Measurements from ENCODE around the gene COASY.
"Not testable (repeated sequence)": the region's sequence is repeated elsewhere in the genome, so short reads cannot be mapped to it uniquely, and the experiment has no call there.

The COASY gene

DNA sequence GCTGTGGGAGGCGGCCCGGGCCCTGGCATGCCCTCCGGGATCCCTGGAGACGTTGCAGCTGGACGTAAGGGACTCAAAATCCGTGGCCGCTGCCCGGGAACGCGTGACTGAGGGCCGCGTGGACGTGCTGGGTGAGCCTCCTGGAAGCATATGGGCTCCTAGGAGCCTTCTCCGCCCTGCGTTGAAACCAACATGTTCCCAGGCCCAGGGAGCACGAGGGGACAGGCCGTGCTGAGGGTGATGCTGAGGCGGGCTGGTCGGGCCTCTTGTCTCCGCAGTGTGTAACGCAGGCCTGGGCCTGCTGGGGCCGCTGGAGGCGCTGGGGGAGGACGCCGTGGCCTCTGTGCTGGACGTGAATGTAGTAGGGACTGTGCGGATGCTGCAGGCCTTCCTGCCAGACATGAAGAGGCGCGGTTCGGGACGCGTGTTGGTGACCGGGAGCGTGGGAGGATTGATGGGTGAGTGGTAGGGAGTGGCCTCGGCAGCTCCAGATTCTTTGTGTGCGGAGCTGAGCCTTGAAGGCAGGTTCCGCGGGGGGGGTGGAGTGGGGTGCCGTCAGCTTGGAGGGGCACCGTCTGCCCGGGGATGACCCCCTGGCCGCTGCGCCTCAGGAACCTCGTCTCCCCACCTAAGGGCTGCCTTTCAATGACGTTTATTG lies 8.7 kb upstream of the COASY start:
- no peak for DNase-seq

DNA sequence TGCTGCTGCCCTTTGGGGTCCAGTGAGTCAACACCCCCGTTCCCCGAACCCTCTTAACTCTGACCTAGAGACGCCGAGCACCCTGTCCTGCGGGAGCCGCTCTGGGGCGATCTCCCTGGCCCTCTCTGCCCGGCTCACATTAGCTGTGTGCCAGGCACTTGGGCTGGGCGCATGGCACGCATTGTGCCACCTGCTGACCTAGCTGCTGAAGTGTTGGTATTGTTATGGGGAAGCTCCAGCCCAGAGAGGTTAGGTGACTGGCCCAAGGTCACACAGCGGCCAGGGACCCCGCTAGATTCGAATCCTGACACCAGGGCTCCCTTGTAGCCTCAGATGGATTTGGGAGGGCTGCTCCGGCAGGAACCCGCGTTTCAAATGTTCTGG lies 8.1 kb upstream of the COASY start:
- DNase-seq: no peak

DNA sequence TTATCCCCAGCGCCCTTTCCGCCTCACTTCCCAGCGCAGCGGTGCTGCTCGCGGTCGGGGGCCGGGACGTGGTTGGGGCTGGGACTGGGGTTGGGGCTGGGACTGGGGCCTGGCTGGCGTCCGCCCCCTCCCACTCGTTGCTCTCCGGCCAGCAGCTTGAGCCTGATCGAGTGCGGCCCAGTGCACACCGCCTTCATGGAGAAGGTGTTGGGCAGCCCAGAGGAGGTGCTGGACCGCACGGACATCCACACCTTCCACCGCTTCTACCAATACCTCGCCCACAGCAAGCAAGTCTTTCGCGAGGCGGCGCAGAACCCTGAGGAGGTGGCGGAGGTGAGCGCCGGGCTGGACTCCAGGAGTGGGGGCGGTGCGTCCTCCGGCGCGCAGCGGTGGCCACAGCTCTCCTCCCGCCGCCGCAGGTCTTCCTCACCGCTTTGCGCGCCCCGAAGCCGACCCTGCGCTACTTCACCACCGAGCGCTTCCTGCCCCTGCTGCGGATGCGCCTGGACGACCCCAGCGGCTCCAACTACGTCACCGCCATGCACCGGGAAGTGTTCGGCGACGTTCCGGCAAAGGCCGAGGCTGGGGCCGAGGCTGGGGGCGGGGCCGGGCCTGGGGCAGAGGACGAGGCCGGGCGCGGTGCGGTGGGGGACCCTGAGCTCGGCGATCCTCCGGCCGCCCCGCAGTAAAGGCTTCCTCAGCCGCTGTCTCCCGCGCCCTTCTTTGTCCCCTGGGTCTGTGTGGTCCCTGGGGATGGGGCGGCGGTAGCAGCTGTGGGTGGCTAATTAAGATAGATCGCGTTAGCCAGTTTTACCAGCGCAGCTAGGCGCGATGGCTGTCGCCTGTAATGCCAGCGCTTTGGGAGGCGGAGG lies 7.5 kb upstream of the COASY start:
- peak; percentile 80 to 87 for DNase-seq

DNA sequence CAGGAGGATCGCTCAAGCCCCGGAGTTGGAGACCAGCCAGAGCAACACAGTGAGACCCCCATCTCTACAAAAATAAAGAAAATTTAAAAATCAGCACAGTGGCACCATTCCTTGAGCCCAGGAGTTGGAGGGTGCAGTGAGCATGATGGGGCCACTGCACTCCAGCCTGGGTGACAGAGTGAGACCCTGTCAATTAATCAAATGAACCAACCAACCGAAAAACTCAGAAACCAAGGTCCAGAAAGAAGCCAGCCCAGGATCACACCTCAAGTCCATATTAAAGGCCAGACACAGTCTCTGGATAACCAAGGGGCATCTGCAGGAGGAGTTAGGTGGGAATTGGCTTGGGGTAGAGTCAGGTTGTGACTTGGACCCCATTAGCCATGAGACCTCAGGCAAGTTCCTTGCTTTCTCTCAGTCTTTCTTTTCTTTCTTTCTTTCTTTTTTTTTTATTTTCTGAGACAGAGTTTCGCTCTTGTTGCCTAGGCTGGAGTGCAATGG lies 6.8 kb upstream of the COASY start:
- DNase-seq: no peak

DNA sequence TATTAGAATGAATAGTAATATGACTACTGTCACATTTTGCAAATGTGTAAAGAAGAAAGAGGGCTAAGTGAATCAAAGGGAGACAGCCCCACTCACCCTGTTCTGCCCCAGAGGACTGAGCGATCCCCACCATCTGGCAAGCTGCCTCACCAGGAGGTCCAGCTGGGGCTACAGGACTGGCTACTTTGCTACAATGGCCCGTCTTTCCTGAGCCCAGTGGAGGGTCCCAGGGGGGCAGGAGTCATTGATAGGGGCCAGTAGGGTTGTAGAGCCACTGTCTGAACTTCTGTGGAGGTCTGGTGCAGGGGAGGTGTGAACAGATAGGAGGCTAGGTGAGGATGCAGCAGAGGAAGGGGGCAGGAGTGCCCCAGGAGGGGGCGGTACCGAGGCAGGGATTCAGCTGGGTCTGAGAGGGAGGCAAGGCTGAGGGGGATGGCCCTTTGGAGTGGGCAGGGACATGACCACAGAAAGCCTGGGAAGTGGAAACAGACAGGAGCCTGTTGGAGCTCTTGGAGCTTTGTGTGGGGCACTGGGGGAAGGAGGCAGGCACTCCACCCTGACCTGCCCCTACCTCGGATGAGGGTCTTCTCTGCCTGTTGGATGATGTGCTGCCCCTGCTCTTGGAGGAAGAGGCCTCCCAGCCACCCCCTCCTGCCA lies 5.9 kb upstream of the COASY start:
- not testable (repeated sequence) for DNase-seq

DNA sequence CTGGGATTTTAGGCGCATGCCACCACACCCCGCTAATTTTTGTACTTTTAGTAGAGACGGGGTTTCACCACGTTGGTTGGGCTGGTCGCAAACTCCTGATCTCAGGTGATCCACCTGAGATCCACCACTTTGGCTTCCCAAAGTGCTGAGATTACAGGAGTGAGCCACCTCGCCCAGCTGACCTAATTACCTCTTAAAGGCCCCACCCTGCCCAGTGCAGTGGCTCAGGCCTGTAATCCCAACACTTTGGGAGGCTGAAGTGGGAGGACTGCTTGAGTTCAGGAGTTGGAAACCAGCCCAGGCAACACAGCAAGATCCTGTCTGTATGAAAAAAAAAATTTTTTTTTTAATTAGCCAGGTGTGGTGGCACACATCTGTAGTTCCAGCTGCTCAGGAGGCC lies 2.9 kb upstream of the COASY start:
- no peak for DNase-seq

DNA sequence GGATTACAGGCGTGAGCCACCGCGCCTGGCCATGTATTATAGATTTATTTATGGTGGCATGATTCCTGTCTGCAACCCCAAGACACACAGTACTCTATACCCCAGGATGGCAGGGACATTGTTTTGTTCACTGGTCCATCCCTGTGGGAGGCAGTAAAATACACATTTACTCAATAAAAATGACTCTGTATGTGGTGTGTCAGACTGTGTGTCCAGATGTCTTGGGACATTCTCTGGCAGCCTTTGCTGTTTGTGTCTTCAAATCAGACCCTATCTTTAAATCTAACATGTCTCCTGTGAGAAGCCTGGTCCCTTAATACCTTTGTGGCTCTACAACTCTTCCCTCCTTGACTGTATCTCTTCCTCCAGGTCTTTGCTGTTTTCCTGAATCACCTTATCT lies 1.7 kb upstream of the COASY start:
- DNase-seq: no peak

DNA sequence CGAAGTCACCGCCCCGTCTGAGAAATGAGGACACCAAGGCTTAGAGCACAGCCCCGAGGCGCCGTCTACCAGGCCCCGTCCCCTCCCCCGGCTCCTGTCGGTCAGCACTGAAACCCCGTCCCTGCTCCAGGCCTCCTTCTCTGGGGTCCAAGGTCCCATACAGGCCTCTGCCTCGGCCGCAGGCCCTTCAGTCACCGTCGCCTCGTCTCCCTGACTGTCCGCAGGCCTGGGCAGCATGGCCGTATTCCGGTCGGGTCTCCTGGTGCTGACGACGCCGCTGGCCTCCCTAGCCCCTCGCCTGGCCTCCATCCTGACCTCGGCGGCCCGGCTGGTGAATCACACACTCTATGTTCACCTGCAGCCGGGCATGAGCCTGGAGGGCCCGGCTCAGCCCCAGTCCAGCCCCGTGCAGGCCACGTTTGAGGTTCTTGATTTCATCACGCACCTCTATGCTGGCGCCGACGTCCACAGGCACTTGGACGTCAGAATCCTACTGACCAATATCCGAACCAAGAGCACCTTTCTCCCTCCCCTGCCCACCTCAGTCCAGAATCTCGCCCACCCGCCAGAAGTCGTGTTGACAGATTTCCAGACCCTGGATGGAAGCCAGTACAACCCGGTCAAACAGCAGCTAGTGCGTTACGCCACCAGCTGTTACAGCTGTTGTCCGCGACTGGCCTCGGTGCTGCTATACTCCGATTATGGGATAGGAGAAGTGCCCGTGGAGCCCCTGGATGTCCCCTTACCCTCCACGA lies 617 bp downstream of the COASY start:
- no peak for DNase-seq

DNA sequence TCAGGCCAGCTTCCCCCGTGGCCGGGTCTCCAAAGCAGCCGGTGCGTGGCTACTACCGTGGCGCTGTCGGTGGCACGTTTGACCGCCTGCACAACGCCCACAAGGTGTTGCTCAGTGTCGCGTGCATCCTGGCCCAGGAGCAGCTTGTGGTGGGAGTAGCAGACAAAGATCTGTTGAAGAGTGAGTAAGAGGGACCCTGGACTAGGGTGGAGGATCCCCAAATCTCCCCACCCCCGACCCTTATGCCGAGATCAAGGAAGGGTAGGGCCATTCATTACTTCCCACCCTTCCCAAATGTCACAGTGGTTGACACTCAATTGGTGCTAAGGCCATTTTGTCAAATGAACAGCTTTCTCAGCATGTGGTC lies 1.2 kb downstream of the COASY start:
- no peak for DNase-seq

DNA sequence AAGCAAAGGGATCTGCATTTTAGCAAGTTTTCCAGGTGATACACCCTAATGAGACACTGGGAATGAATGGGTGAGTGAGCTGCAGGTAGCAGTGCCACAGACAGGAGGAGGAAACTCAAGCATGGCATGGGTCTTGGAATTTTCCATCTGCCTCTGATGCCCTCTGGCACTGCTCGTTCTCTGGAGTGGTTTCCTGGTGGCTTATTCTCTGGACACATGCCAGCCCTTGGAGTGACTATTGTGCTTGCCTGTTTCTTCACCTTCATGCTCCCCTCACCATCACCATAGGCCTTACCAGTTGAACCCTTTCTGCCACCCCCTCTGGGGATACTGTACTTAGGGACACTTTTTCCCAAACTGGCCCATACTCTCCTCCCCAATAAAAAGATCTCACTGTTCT lies 1.6 kb downstream of the COASY start:
- no peak for DNase-seq

DNA sequence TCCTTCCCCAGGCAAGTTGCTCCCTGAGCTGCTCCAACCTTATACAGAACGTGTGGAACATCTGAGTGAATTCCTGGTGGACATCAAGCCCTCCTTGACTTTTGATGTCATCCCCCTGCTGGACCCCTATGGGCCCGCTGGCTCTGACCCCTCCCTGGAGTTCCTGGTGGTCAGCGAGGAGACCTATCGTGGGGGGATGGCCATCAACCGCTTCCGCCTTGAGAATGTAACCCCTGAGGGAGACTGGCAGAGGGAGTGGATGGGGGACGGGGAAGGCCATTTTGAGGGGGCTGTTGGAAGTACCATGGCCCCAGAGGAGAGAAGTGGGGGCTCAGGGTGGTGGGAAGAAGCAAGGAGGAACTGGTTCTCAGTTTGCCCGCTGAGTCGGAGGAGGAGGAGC lies 2.0 kb downstream of the COASY start:
- no peak for DNase-seq

DNA sequence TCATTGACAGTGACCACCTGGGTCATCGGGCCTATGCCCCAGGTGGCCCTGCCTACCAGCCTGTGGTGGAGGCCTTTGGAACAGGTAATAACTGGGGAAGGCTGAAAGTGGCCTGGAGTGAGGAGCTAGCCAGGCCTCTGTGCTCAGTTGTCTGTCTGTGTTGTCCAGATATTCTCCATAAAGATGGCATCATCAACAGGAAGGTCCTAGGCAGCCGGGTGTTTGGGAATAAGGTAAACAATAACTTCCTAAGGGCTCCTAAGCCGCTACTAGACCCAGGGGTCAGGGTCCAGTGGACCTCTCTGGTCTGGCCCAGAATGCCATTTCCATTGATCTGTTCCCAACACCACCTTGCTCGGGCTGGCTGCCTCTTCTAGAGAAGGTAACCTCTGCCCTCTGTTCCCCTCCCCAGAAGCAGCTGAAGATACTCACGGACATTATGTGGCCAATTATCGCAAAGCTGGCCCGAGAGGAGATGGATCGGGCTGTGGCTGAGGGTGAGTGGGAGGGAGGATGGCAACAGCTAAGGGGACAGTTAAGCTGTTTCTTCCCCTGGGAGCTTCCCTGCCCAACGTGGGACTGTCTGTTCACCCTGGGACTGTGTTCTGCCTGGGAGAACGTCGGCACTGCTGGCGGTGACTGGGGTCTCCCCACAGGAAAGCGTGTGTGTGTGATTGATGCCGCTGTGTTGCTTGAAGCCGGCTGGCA lies 3.0 kb downstream of the COASY start:
- DNase-seq: no peak

DNA sequence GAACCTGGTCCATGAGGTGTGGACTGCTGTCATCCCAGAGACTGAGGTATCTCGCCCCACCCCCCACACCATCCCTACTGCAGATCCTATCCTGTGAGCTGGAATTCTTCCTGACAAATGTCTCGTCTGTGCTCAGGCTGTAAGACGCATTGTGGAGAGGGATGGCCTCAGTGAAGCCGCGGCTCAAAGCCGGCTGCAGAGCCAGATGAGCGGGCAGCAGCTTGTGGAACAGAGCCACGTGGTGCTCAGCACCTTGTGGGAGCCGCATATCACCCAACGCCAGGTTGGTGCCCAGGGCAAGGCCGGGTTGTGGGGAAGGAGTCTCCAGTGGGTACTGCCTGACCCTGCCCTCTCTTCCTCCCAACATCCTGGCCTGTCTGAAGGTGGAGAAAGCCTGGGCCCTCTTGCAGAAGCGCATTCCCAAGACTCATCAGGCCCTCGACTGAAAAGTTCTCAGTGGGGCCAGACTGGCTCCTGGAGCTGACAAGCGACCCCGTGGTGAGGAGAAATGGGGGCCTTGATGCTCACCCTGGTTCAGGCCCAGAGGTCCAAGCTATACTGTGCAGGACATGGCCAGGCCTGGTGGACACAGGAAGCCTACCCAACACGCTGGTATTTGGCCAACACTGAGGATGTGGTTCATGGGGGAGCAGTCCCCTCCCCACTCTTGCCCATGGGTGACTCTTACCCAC lies 3.7 kb downstream of the COASY start:
- DNase-seq: no peak

DNA sequence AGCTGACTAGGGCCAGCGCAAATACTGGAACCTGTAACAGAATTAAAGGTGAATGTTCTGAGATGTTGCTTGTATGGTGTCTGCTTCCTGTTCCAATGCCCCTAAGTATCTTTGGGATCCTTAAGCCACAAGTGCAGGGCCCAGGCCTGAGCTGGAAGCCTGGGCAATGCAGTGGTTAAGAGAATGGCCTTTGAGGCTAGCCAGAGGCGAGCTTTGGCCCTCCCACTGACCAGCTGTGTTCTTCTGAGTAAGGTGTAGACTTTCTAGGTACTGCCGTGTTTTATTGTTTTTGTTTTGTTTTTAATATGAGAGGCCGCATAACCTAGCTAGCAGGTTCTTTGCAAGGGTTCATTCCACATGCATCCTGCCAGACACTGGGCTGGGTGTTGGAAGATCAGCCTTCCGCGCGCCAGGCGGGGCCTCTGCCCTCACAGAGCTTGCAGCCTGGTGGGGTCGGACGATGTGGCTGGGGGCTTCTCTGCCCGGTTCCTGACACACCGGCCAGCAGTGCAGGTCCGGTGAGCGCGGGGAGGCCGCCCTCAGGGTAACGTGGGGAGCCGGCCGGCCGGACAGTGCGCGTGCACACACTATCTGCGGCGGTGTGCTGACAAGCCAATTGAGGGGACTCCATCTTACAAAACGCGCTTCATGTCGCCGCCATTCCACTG lies 4.4 kb downstream of the COASY start:
- no peak for DNase-seq

DNA sequence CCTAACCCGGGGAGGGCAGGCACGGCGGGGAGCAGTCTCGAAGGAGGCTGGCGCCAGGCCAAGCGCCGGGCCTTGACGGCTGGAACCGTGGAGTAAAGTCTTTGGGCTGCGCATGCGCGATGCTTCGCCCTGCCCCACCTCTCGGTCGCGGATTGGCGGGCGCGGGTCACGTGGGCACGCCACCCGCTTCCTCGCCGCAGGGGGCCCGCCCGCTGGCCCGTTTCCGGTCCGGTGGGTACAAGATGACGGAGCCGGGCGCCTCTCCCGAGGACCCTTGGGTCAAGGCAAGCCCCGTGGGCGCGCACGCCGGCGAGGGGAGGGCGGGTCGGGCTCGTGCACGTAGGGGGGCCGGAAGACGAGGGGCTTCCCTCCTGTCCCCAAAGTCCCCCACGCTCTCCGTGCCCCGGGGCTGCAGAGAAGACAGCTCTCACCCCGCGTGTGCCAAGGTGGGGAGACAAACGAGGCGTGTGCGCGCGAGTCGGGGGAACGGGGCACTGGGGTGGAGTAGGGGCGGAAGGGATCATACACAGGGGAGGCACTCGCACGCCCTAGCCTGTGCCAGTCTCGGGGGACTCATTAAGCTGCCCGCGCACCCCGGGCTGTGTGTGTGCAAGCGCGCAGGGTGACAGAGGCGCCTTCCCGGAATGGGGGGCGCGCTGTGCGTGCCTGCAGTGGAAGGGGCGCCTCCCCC lies 5.1 kb downstream of the COASY start, which contains the start of gene MLX:
MLX (plus strand) TSS at position 218 of the 691 bp plus-strand sequence; CDS start at position 243, 25 bp downstream.
- peak; percentile 92 for DNase-seq

DNA sequence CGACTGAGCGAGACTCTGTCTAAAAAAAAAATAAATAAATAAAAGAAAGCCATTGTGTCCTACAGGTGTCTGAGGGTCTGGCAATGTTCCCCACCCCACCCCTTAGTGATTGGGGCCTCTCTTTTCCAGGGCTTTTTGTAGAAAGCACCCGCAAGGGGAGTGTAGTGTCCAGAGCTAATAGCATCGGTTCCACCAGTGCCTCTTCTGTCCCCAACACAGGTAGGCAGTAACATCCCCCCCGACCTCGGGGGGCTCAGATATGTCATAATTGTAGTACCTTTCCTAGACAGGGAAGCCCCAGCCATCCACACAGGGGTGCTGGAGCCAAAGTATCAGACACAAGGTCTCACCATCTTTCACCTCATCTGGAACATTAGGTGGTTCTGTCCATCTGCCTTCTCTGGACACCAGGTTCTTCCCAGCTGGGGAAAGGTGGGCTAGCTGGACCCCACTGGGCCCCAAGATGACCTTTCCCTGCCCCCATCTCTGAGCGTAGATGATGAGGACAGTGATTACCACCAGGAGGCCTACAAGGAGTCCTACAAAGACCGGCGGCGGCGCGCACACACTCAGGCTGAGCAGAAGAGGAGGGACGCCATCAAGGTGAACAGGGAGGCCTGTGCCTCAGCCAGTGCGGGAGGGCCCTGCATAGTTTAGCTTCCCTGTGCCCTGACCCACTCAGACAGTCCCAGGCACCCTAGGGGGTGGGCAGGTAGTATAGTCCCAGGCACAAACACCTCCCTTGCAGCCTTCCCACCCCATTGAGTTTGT lies 6.6 kb downstream of the COASY start:
- no peak for DNase-seq

DNA sequence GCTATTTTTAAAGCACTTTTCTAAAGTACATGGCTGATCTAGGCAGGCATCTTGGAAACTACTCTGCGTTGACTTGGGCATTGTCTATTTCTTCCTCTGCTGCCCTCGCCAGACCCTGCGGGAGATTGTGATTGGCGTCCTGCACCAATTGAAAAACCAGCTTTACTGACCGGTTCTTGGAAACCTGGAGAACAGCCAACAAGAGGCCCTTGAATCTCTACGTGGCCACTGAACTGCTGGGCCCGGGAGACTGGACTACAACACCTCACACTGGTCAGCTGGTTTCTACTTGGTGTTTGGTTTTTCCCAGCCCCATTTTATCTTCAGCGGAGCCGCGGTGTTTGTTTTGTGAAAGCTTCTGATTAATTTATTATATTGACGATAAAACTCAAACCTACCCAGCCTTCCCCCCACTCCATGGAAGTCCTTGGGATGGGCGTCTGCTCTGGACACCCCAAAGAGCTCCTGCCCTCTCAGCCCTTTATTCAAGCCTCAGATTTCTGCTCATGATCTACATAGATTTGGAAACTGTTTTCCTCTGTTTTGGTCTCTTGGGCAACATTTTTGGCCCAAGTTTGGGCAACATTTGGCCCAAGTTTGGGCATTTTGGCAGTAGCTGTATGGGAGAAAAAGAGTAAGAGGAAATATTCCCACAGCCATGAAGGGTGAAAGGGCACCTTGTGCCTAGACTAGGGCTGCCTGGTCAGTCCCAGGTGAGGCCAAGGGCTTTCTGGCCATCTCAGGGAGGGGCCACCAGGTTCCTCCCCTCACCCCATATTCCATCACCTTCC lies 9.7 kb downstream of the COASY start:
- DNase-seq: no peak

DNA sequence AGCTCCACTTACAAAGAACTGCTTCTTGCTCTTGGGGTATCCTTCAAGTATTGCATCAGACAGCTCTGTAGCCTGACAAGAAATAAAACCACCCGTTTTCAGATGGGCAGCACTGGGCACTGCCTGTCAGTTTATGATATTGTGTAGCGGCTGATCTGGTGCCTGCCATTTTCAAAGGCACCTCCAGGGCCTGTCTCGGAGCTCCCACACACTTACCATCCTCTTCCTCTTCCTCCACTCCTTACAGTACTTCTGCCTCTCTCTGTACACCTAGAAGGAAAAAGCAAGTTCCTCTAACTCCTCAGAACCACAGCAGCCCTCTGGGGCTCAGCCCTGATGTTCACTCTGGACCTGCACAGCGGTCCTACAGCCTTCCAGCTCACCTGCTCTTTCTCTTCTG lies 11.1 kb downstream of the COASY start:
- no peak for DNase-seq

DNA sequence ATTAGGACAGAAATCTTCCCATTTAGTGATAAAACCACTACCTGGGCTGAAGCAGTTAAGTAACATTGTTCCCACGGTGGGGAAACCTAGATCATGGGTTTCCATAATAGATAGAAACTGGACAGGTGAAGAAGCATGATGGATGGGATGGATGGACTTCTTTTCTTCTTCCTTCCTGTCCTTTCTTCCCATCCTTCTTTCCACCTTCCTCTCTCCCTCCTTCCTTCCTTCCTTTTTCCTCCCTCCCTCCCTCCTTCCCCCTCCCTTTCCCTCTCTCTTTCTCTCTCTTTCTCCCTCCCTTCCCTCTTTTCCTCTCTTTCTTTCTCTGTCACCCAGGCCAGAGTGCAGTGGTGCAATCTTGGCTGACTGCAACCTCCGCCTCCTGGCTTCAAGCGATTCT lies 12.5 kb downstream of the COASY start:
- no peak for DNase-seq
